NOMO-1 treated with dmso at 0.1 percent for 144 hours (cell line): ENCODE results near the gene SESN2.
A peak's percentile ranks its signal among the peaks of the same experiment; 100 is the strongest.

Source experiments
- DNase-seq: peaks from one replicate; lab custom pipeline; 2025; ENCODE audit not compliant: unreplicated experiment; lab: John Stamatoyannopoulos, UW

The SESN2 gene, protein sequence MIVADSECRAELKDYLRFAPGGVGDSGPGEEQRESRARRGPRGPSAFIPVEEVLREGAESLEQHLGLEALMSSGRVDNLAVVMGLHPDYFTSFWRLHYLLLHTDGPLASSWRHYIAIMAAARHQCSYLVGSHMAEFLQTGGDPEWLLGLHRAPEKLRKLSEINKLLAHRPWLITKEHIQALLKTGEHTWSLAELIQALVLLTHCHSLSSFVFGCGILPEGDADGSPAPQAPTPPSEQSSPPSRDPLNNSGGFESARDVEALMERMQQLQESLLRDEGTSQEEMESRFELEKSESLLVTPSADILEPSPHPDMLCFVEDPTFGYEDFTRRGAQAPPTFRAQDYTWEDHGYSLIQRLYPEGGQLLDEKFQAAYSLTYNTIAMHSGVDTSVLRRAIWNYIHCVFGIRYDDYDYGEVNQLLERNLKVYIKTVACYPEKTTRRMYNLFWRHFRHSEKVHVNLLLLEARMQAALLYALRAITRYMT

DNA sequence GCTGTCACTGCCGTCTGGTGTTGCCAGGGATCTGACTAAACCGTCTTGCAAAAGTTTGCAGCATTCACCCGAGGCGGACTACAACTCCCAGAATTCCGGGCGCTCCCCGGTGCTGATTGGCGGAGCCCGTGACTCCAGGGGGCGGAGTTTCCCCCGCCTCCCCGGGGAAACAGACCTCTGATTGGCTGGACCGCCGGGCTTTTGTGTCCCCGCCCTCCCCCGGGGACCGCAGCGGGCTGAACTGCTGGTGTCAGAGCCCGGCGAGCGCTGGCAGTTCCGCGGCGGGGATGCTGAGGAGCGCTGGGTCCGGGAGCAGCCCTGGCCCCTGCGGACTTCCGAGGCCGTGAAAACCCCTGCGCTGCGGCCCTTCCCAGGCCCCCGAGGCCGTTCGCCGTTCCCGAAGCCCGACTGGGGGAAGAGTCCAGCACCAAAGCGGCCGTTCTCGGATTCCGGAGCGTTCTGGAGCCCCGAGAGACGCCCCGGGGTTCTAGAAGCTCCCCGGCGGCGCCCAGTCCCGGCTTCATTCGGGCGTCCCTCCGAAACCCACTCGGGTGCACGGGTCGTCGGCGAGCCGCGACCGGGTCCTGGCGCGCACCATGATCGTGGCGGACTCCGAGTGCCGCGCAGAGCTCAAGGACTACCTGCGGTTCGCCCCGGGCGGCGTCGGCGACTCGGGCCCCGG is at the start of gene SESN2:
TSS of gene SESN2 (plus strand) at position 267 of the 682 bp plus-strand sequence. CDS start at position 597, 330 bp downstream.
- peak; percentile 97 for DNase-seq

DNA sequence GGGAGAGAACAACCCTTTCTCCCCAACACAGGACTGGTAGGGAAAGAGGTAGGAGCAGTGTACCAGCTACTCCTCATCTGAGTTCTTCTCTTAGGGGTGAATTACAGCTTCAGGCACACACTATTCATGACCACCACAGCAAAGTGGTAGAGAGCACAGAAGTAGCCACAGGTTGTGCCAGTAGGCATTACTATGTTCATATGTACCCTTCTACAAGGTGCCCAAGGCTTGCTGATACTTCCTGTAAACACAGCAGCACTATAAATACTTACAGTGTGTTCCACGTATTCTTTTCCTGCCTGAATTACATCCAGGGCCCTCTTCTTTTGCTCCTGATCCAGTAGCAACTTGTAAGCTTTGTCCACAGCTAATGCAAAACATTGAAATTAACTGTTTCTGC is 49.6 kb upstream of the SESN2 start:
- DNase-seq, result no peak

- no peak for DNase-seq
Measured at GRCh38 chr1:28213315-28213714, 46.0 kb upstream of the SESN2 start.

GRCh38 chr1:28229089-28229488 is 30.2 kb upstream of the SESN2 start:
- DNase-seq, result no peak

GRCh38 chr1:28229996-28230395 is 29.3 kb upstream of the SESN2 start:
- DNase-seq, result no peak

GRCh38 chr1:28232558-28233263 is 26.6 kb upstream of the SESN2 start, which contains the start of gene DNAJC8:
DNAJC8 (minus strand) TSS chr1:28233029; CDS start chr1:28232998, 31 bp downstream.
- DNase-seq, result peak; percentile 94

GRCh38 chr1:28233264-28233606 is 26.1 kb upstream of the SESN2 start:
- DNase-seq, result no peak

GRCh38 chr1:28235755-28236655 is 23.3 kb upstream of the SESN2 start, which contains the start of gene ATP5IF1:
ATP5IF1 (plus strand) TSS chr1:28236124; CDS start chr1:28236184, 60 bp downstream.
- peak; percentile 99 for DNase-seq

DNA sequence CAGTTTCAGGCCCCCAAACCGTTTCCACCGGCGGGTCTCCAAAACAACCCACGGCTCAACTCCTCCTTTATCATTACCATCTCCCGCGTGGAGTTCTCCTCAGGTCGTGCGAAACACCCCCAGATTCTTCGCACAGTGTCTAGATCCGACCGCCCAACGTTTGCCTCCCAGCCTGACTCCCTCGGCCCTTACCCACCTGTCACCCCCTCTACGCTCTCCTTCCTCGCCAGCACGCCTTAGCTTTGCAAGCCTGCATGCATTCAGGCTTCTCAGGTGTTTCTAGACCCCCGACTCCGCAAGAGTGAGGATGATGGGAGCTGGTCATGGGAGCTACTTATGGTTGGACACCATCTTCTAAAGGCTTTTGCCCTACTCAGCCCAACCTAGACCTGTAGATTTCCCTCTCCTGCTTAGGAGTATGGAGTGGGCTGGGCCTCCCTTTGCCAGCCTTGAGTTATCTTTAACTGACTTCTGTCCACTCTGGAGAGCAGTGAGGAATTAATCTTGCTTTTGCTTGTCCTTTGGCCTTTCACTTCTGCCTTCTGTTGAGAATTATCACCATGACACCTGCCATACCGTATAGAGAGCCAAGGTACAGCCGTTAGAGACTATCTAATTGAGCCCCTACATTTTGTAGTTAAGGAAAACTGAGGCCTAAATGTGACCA is 22.5 kb upstream of the SESN2 start:
- DNase-seq, result no peak

GRCh38 chr1:28239004-28239403 is 20.3 kb upstream of the SESN2 start:
- no peak for DNase-seq

DNA sequence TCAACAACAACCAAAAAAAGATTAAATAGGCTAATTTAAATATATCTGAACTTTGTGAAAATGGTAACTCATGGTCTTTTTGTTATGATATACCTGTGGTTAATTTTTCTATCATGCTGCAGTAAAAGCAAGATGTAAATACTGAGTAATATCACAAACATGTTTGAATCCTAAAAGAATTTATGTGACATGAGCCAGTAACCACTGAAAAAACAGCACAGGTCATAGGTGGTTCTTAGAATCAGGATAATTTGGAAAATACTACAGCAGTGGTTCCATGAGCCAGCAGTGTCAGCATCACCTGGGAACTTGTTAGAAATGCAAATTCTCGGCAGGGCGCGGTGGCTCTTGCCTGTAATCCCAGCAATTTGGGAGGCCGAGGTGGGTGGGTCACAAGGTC is 19.3 kb upstream of the SESN2 start:
- DNase-seq, result no peak

GRCh38 chr1:28241638-28242241 is 17.6 kb upstream of the SESN2 start:
- DNase-seq, result no peak

GRCh38 chr1:28243685-28244311 is 15.5 kb upstream of the SESN2 start:
- DNase-seq, result no peak

- no peak for DNase-seq
Measured at GRCh38 chr1:28244549-28245251, 14.6 kb upstream of the SESN2 start.

DNA sequence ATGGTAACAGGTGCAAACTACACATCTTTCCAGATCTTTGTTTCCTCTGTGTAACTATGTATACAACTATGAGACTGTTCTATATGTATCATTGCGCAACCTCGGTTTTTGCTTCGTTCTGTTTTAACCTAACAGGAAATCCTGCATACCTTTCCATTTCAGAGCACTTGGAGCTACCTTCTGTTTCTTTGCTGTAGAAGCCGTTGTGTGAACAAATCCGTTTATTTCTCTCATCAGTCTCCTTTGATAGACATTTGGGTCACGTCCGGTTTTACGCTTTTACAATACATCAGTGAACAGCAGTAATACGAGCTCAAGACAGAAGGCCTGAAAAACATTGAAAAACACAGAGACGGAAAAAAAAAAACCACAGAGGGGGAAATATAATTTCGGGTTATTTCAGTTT is 12.9 kb upstream of the SESN2 start:
- DNase-seq, result no peak

DNA sequence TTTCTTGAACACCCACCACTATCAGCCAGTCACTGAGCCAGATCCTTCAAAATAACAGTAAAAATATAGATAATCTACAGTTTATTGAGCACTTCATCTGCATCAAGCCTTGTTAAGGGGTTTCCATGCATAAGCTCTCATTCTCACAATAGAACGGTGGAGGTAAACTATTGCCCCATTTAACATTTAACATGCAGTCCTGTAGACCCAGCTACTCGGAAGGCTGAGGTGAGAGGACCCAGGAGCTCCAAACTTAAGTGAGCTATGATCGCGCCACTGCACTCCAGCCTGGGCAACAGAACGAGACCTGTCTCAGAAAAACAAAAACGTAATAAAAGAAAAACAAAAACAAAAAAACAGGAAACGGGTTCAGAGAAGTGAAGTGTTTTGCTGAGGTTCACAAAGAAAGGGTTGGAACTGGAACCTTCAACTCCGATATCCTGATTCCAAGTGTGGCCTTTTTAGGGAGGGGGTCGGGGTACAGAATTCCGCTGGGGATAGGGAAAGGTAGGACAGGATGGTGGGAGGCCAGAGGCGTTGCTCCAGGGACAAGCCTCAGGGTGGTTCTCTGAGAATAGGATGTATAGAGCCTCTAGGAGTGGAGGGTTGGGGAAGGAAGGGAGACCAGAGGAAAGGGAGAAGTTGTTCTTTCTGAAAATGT is 11.6 kb upstream of the SESN2 start:
- DNase-seq, result no peak

DNA sequence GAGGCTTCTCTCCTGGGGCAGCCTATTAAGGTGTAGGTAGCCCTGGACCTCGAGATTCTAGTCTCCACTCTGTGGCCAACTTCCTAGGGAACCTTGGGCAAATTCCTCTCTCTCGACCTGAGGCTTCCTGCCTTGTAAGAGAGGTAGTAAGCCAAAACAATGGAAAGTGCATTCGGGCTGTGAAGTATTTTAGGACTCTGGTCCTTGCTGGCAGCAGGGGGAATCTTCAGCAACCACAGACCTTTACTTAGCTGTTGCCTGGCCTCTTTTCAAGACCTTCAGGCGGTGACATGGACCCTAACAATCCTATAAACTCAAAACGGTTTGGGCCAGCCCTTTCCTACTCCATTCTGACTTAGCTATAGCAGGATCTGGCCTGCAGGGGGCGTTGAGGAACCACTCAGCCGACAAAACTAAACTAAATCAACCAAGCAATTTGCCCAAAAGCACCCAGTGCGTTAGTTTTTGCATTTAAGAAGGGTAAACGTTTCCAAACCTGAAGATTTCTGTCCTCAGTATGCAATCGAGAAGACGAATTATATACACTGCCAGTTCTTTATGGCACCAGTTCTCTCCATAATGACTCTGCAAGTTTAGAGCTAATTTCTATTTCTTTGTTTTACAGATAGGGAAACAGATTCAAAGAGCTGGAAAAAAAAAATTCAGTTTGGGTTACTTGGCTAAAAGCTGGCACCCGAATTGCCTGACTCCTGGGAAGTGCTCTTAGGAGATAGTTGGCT is 10.9 kb upstream of the SESN2 start:
- DNase-seq, result peak; percentile 60
